Activated CD4-positive, alpha-beta T cell treated with anti-CD3 and anti-CD28 coated beads, Interleukin-2, Interleukin-6, amounts not matched to agents 100 ng/mL and 50 ng/mL, durations not matched to agents 16 hours and 8 hours (primary cell): Measurements from ENCODE around the gene SKAP1.
"Not testable (repeated sequence)": the region's sequence is repeated elsewhere in the genome, so short reads cannot be mapped to it uniquely, and the experiment has no call there.

Experiments
- DNase-seq: peaks from one replicate; pipeline ENCODE4 v3.0.0-alpha.2; 2020

SKAP1 gene

DNA sequence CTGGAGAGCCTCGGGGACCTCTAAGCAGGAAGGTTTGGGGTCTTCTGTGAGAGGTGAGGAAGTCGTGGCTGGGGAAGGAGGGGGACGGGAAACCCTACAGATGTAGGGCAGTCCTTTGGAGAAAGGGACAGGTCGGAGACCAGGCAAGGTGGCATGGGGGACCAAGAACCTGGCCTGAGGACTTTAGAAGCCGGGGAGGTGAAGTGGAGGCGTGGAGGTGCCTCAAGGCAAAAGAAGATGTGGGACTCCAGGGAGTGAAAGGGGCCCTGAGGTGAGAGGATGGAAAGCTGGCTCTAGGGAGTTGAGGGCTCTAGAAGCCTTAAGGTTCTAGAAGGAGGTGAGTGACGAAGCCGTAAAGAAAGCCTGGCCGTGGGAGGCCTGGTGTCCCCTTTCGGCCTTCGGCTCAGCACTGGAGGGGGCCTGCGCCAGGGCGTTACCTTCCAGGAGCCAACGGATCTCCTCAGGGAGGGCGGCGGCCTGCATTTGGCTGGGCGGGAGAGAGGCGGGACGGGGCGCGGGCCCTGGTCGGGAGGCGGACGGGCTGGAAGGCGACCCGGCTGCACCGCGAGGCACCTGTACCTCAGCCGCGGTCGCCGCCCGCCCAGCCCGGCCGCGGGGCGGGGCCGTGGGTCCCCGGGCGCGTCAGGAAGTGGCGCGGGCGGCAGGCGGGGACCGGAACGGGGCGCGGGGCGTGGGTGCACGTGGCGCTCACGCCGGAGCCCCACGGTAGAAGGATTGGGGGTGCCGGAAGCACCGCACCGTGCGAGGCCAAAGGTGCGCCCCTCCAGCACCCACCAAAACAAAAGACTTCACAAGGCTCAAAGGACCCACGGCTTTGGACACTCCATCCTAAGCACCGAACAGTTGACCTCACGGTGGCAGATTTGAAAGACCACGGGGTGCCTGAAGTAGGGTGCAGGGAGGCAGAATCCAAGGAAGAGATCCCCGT lies at the start of gene SKAP1:
SKAP1 (minus strand) TSS at position 577 of the 949 bp plus-strand sequence.
- DNase-seq, result peak; percentile 72

DNA sequence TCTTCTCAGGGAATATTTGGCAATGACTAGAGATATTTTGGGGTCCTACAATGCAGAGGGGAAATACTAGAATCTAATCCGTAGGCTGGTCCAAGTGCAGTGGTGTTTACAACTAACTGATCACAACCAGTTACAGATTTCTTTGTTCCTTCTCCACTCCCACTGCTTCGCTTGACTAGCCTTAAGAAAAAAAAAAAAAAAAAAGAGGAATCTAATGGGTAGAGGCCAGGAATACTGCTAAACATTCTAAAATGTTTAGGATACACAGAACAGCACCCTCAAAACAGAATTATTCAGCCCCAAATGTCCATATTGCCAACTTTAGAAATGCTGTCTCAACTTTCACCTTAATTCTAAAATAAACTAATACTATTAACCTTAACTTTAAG lies 49.0 kb upstream of the SKAP1 start:
- no peak for DNase-seq

DNA sequence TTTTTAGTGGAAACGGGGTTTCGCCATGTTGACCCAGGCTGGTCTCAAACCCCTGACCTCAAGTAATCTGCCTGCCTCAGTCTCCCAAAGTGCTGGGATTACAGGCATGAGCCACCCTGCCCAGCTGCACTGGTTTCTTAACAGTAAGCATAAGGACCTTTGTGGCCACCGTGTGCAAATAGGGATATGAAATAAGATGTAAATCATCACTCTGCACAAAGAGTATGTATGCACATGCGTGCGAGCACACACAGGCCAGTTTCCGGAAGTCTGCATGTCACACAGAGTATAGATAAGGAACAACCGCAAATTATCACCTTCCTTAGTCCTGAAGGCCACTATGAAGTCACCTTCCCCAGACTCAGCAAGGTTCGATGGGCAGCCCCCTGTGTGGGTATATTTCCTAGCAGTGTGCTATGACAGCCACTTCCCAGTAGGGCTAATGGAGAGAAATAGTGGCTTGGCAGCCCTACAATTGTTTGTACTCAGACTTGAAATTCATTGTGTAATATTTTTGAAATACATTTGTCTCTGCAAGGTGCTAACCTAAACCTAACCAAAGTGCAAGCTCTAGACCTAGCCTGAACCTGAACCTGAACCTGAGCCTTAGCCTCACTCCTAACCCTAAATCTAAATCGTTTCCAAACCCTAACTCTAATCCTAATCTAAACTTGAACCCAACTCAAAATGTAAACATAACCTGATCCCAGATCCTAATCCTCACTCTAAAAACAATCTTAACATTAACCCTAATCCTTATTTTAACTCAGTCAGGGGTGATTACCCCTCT lies 48.4 kb upstream of the SKAP1 start:
- DNase-seq, result peak; percentile 68

DNA sequence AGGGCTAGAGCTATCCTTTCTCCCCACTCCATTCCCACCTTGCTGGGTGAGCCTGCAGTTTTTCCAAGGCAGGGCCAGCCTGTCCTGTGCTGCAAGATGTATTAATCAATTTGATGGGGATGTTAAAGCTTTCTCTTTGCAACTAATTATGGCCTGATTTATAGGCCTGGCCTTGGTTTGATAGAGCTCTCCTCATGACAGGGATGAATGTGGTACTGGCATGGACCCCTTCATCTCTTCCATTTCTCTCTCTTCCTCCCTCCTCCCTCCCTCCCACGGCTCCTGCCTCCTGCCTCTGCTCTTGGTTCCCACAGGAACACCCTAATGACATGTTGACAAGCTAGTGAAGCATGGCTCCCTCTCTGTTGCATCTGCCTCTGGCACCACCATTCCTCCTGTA lies 47.2 kb upstream of the SKAP1 start:
- no peak for DNase-seq

DNA sequence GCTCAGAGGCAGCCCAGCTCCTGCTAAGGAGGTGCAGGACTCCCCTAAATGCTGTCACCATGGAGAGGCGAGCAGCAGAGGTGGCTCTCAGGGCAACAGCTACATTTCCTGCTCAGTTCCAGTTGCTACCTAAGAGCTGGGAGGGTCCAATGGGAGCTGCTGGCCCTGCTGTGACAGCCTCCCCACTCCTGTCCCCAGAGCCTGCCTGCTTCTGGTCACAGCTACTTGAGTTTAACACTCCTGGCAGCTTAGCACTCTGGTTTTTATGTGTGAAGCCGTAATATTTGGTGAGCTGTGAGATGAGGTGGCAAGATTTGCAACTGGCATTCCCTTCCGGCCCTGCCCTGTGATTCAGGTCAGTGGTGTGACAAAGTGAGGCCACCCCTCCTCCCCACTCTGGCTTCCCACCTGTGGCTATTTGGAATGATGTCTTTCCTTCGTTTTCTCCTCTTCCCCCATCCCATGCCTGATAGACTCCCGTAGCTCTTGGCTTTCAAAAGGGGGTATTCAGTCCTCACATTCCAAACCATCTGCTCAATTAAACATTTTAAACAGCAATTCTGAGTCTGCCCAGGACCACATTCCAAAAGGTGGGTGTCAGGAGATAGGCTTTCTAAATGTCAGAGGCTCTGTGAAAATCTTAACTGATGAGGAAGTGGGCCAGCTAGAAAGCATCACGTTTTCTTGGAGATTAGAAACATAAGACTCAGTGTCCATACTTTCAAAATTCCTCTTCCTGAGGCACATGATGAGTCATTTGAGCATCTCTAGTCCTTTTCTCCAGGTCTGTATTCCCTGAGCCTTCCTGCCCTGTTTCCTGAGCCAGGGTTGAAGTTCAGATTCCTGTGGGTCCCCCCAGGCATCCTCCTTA lies 42.6 kb upstream of the SKAP1 start:
- DNase-seq, result peak; percentile 47

DNA sequence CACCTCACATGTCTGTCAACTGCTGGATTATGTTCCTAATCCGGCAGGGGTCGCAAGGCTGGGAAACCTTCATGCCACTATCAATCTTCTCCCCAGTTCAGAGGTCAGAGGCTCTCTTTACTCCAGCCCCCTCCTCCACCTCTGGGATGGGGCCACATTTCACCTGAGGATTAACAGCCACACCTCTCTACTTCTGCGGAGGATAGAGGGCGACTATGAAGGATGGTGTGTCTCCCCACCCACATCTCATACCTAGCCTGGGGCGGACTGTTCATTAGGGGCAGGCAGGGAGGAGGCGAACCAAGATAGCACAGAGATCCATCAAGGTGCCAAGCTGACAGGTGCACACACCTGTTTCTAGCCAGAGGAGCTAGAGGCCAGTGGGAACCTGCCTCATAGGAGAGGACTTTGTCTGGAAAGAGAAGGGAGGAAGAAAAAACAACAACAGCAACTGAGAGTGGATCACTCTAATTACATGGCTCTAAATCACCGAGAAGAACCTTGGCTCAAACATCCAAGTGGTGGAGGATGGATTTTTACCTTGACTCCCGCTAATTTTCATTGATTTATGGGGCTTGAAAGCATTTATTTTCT lies 41.9 kb upstream of the SKAP1 start:
- DNase-seq, result no peak

DNA sequence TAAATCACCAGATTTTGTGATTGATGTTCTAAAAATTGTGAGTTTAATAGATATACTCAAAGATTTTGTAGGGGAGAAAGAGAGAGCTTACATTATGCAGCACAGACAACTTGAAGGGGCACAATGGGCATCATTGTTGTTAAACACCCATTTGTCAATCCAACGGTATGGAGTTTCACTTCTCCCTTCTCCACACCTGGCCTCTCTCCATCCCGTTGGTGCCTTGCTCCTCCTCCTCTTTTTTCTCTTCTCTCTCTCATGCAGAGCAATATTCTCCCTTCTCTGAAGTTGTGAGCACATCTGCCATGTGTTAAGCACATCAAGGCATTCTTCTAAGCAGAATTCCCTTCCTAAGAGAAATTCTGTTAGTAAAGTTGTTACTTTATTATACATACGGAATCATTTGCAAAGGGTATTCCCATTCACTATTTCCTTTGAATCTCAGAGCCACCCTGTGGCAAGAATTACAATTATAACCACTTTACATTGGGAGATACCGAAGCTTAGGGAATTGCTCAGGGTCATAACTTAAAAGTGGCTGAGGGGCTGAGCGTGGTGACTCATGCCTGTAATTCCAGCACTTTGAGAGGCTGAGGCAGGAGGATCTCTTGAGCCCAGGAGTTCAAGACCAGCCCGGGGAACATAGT lies 40.5 kb upstream of the SKAP1 start:
- no peak for DNase-seq

DNA sequence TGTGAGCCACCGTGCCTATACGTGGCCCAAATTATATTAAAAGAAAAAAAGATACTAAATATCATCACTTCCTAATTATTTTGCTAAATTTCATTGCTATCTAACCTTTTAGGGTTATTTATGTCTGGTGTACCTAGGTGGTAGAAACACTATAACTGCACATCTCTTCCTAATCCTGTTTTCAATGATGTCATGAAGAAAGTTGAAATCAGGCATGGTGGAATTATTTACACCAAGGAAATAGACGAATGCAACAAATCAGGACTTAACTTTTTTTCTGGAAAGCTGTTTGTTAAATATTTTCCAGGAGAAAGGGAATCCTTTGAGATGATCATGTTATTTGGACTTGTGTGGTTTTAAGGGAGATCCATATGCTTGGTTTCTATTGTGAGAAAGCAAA lies 39.2 kb upstream of the SKAP1 start:
- DNase-seq, result no peak

DNA sequence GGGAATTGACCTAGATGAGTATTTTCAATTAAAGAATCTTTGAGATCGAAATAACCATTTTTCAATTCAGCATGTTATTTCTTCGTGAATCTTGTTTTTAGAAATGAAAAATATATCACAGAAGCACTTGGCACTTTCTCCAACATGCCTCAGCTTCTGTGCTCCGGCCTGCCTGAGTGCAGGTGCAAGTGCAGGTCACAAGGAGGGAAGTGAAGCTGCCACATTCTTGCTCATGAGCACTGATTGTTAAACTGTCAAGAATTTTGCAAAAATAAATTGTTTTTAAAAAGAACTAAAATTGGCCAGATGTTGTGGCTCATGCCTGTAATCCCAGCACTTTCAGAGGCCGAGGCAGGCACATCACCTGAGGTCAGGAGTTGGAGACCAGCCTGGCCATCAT lies 38.3 kb upstream of the SKAP1 start:
- DNase-seq, result no peak

DNA sequence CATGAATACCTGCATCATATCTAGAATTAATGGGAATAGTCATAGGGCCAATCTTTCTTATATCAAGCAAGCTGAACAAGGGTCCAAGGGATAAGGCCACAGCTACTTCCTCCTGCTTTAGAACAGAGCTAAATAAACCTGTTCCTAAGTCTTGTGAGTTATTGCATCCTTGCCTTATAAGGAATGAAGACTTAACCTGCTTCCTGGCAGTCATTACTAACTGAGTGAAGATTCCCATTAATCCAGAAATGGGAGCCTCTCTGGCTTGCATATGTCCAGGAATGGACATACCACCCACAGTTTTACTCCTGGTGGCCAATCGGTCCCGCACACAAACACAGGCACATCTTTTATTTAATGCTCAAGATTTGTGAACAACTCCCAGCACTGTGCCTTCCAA lies 35.9 kb upstream of the SKAP1 start:
- DNase-seq, result no peak

DNA sequence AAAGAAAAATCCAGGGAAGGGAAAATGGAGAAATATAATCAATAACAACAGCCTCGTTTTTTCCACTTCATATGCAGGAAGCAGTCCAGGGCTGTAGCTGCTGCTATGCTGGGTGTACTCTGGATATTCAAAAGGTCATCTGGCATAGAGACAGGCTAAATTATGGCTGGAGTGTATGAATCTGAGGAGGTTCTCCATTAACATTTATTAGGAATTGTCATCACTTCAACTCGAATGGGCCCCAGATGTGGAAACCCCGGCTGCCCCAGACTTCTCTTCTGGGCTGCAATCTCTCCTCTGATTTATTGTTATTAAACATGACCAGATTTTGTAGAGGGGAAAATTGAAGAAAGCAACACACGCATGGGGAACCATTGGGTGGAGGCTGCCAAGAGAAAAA lies 33.5 kb upstream of the SKAP1 start:
- DNase-seq, result no peak

DNA sequence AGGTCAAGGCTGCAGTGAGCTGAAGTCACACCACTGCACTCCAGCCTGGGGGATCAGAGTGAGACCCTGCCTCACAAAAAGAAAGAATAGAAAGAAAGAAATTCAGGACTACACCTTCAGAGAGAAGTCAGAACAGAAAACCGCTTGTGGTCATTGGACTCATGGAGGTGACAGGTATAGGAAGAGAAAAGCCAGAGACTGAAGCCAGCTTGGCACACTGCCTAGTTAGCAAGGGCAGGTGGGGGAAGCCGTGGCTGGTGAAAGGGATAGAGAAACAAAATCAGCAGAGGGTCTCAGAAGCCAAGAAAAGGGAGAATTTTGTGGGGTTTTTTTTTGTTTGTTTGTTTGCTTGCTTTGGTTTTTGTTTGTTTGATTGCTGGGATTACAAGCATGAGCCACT lies 32.9 kb upstream of the SKAP1 start:
- DNase-seq, result no peak

DNA sequence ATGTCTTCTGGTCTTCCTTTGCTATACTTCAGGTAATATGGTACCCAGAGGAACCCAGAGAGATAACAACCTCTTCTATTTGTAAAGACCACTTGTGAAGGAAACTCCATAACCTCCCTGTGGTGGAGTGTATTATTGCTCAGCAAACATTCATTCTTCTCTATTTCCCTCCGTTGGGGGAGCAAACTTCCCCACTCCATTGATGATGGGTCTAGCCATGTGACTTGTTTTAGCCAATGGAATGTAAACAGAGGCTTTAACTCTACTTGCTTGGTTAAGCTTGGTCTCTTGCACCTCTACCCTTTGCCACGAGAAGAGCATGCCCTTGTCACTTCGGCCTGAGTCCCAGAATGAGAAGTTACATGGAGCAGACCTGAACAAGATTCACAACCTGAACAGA lies 30.0 kb upstream of the SKAP1 start:
- no peak for DNase-seq

DNA sequence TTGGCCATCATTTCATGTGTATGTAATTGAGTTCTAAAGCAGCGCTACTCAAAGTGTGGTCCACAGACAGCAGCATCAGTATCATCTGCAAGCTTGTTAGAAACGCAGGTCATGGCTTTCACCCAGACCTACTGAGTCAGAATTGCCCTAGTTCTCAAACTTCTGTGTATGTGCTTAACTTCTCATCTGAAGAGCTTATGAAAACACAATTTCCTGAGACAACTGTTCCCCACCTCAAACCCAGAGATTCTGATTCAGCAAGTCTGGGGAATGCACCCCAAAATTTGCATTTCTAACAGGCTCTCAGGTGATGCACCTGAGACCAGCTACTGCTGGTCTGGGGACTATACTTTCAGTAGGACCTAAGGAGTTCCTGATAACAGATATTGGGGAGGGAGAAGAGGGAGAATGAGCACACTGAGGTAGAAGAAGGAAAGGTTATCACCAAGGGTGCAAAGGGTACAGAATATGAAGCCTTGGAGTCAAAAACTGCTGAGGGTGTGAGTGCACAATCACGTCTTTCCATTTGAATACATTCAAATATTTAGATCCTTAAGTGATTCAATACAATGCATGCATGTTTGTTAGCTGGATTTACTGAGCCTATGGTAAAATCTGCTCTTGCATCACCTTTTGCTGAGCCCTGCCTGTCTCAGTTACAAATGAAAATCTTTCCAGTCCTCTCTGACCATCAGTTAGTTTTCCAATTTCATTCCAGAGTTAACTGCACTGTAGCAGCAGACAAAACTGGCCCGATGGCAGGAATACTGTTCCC lies 29.2 kb upstream of the SKAP1 start:
- DNase-seq, result peak; percentile 73

DNA sequence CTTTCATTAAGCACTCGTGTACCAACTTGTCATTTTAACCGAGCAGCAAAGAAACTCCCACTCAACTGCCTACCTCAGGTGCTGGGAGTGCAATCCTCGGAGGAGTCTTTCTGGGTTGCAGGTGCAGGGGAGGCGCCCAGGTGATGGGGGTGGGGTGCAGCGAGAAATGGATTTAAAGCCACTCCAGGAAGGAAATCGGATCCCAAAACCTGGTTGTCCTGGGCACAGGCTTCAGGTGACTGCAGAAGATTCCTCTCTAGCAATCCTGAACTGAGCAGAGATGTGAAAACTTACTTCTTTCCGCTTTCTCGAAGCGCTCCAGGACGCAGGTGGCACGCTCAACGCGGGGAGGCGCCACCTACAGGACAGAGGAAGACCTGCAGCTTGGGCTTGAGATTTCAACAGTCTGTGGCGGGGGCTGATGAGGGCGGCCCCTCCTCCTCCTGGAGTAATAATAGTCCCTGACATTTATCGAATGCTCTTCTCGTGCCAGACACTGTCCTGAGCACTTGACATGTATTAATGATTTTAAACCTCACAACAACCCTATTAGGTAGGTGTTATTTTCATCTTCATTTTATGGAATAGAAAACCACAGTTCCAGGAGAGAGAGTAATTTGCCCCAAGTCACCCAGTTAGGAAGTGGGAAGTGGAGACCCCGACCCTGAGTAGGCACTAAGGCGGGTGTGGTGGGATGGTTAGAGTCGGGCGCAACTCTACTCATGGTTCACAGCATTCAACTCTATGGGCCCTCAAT lies 27.2 kb upstream of the SKAP1 start:
- DNase-seq, result peak; percentile 85

DNA sequence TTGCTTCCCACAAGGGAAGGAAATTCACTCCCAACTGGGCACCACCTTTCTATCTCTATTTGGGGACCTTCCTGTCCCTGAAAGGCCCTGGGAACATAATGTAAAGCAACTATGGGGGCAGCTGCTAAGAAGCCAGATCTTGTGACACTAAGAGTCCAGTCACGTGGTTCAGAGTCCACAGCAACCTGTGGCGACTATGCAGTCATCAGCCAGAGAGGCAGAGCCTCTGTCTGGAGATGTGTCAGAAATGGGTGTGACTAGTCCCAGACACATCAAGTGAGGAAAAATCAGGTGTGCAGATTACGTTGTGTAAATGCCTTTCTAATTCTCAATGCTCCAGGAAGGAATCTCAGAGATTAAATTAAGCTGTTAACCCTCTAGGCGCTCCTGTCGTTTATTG lies 26.6 kb upstream of the SKAP1 start:
- DNase-seq, result no peak

DNA sequence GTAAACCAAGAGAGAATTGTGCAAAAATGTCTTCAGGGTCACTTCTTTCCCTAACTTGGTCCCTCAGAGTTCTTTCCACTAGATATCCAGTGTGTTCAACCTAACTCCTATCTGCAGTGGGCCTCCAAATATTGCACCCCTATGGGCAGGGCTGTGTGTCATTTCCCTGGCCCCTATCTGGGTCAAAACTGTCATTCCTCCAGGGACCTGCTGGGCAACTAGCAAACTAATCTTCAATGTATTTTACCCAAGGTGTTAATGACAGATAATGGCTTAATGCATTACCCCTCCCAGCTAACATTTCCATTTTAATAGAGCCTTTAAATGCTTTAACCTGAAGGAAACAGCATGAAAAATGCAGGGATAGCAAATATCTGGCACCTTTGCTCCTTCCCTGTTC lies 25.8 kb upstream of the SKAP1 start:
- no peak for DNase-seq

DNA sequence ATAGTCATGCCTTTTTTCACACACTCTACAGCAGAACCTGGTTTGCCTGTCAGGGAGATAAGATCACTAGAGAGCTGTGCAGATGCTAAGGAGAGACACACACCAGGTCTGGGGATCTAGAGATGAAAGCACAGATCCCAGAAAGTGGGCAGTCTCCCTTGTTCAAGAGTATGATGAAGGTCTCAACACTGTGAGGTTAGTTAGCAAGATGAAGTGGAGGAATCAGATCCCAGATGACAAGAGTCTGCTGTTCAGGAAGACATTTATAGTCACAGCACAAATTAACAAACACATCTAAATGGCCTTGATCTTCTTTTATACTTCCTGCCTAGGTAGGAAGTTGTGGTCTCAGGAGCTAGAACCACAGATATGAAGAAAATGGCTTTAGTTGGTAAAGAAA lies 23.4 kb upstream of the SKAP1 start:
- peak; percentile 43 for DNase-seq

DNA sequence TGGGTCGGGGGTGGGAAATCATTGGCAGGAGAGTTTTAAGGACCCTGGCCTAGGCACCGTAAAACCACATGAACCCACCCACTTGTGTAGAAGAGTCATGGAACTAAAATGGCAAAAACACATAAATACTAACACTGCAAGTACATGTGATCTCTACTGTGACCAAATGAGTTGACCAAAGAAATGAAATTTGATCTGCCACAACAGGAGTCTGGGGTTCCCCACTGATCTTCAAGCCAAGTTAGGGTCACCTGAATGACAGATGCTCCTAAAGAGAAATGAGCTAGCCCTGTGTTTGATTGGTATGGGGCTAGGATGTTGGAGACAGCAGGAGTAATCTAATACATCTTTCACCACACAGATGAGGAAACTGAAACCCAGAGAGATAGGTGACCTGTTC lies 21.5 kb upstream of the SKAP1 start:
- no peak for DNase-seq

DNA sequence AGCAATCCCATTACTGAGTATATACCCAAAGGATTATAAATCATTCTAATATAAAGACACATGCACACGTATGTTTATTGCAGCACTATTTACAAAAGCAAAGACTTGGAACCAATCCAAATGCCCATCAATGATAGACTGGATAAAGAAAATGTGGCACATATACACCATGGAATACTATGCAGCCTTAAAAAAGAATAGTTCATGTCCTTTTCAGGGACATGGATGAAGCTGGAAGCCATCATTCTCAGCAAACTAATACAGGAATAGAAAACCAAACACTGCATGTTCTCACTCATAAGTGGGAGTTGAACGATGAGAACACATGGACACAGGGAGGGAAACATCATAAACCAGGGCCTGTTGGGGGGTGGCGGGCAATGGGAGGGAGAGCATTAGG lies 19.3 kb upstream of the SKAP1 start:
- not testable (repeated sequence) for DNase-seq

DNA sequence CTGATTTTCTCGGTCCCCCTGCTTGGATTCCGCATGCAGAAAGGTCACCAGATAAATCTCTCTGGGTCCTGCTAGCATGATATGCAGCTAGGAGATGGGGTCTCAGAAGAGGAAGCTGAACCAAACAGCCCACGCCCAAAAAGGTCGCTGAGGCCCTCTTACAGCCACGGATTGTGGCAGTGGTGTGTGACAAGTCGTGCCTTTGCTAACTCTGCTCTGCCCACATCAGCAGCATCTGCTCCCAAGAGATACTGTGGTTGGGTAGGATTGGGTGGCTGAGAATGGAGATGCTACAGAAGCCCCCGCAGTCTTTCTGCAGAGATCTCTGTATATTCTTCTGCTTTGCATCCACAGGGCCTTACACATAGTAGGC lies 15.2 kb upstream of the SKAP1 start:
- no peak for DNase-seq
